Activated CD4-positive, alpha-beta T cell treated with anti-CD3 and anti-CD28 coated beads, Interleukin-2, amount 50 U/mL, for 48 hours (primary cell): Measurements from ENCODE around the gene FOXD2.

Experiments used
- DNase-seq, 2 experiments: peaks; one replicate each; pipeline ENCODE4 v3.0.0-alpha.2; 2020

FOXD2 gene

DNA sequence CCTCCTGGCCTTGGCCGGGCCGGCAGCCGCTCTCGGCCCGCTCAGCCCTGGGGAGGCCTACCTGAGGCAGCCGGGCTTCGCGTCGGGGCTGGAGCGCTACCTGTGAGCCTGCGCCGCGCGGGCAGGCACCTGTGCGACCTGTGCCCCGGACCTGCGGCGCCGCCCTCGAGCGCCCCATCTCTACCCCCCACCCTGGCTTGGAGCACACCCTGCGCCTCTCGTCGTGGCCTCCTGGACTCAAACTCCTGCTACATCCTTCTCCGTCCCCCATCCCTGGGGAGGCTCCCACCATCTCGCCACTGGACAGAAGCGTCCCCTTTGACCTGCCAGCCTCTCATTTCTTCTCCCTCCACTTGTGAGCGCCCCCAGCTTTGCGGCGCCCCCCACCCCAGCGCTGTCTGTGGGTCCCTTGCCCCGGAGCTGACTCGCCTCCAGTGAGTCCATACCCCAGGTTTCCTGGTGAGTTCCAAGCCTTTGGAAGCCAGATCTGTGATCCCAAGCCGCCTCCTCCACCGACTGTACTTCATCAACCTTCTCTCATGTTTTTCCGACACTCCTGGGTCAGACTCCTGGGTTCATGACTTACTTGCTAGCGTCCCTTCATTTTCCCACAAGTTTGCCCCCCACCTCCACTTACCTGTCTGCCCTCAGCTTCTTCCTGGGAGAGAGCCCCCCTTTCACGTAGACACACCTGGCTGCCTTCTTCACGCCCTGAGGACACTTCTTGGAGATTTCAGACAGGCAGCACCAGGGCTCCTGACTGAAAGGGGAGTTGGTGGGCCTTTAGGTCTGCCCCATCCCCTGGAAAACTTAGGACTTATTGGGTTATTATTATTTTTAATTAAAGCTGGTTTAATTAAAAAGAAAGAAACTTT lies 20.4 kb upstream of the FOXD2 start:
- DNase-seq = no peak

- DNase-seq = no peak
Measured at GRCh38 chr1:47418122-47418521, 19.7 kb upstream of the FOXD2 start.

DNA sequence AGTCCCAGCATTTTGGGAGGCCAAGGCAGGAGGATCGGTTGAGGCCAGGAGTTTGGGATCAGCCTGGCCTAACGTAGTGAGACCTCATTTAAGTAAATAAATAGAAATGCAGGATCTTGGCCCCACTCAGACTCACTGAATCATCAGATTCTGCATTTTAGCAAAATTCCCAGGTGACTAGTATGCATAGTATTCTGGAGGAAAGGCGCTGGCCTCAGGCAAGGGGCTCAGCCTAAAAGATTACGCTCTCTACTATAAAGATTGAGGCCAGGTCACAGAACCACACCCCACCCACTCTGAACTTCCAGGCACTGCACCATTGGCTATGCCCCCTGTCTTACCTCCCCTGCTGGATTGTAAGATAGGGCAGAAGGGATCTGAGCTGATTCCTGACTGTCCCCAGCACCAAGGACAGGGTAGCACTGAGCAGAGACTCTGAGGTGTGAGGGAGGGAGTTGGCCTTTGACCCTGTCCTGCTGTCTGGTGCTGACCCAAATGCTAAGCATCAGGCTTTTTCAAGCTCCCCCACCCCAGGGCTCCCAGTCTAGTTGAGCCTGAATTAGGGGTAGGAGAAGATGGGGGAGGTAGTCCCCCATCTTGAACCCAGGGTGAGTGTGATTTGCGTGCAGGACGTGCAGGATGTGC lies 19.0 kb upstream of the FOXD2 start:
- DNase-seq = no peak

DNA sequence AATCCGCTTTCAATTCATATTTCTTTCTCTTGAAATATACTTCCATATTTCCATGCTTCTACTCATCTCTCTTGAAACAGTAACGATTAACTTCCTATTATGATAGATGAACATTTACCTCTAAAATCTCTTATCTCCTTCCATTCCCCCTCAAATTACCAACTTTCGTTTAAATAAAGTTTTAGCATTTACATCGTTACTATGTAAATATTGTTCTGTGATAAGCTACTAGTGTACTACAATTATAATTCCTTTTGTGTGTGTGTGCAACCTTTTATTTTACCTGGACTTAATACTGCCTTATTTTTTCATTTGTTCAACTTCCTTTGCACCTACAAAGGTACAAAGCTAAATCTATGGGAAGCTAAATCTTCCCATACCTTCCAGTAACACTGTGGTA lies 17.3 kb upstream of the FOXD2 start:
- no peak for DNase-seq

- no peak for DNase-seq
Measured at GRCh38 chr1:47423872-47424271, 14.0 kb upstream of the FOXD2 start.

DNA sequence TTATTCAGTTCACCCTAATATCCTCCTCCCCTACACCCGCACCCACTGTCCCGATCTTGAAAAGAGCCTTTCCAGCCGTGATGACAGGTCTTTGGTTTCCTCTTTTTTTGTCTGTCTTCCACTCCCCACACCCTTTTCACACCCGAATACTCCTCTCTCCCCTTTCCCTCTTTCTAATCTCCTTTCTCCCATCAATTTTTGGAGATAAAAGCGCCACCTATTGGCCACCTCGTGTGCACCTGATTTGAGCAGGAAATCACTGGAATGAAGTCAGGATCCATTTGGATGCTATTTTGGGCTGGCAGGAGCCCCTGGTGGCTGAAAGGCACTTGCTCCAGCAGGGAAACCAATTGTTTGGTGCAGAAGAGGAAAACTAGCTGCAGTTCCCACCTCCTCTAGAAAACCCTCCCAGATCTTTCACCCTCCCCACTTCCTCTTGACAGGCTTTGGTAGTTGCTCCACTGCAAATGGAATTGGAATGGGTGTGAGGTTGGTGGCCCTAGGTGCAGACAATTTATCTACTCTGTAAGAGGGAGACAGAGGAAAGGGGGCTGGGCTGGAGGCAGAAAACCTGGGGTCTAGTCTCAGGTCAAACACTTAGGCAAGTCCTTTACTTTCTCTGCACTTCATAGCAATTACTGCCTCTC lies 13.4 kb upstream of the FOXD2 start:
- DNase-seq = peak in 1 of 2 experiments; percentile 35

DNA sequence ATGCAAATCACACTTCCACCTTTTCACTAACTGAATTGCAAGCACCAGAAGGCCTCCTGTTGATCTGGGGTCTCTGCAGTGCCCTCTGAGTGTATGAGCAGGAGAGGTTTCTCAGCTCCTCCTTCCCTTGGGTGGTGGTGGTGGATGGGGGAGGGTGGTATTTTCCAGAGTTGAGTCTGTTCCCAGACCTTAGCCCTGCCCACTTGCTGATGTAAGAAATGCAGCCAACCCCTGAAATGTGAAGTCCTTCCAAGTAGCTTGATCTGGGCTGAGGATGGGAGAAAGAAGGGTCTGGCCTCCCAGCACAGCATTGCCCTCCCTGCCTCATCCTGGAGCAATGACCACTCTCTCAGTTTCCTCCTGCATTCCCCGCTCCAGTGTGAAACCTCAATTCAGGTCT lies 6.3 kb upstream of the FOXD2 start:
- no peak for DNase-seq

DNA sequence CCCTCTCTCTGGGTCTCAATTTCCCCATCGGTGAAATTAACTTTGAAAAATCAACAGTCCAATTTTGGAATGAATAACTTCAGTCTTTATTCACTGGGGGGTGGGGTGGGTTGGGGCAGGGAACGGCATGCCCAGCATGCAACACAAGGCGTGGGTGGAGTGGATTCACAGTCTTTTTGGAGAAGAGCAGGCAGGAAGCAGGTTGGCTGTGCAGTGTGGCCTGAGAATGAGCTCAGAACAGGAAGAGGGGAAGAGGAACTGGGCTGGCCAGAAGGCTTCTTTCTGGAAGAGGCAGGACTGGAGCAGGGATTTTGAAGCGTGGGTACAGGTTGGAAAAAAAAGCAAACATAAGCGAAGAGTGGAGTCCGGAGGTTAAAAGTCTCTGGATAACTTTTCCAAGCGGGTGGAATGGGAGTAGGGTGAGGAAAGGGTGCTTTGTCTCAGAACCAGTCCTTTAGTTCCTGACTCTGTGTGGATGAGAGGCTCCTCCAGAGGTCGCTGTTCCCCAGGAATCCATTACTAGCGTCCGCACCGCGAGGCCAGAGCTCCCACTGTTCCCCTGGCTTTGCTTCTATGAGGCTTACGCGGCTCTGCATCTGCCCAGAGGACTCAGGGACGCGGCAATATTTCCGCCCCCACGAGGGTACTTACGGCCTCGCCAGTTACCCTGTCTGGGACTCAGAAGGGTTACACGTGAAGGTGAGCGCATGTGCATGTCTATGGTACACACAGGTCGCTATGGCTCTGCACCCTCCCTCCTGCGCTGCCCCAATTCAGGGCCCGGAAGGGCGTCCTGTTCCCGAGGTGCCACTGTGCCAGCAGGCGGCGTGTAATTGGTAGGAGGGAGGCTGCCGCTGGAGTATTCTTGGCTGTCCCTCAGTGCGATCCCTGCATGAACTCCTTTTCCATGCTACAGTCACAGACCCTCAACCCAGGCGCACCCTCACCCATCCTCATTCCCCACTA lies 5.5 kb upstream of the FOXD2 start:
- DNase-seq = peak; percentile 72 to 76

- DNase-seq = no peak
Measured at GRCh38 chr1:47433037-47433421, 4.8 kb upstream of the FOXD2 start.

- DNase-seq = no peak
Measured at GRCh38 chr1:47433477-47434050, 4.3 kb upstream of the FOXD2 start.

GRCh38 chr1:47434051-47434842 lies 3.6 kb upstream of the FOXD2 start:
- DNase-seq = no peak

- DNase-seq = no peak
Measured at GRCh38 chr1:47435506-47436303, 2.1 kb upstream of the FOXD2 start.

DNA sequence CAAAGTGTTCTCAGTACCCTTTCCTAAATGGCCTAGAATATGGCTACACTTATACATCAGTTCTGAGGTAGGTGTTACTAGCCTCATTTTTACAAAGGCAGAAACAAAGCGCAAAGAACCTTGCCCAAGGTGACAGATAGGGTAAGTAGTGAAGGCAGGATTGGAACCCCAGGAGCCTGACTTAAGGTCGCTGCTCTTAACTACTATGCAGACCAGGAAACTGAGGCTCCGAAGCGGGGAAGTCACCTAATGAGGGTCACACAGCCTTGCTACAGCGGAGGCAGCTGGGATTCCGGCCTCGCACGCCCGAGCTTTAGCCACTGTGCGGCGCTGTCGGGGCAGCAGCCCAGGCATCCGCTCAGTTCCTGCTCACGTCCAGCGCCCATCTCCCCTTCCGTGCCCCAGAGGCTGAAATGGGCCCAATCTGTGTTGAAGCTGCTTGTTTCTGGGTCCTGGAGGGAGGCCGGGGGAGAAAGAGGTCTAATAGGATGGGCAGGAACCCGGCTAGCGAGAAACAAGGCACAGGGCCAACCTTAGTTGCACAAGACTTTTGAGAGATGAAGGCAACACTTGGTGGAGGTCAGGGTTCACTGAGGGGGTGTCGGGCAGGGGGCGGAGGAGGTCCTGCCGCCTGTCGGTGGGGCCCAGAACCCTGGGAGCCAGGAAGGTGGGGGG lies 1.4 kb upstream of the FOXD2 start:
- peak; percentile 87 to 90 for DNase-seq

GRCh38 chr1:47436979-47437446 lies 831 bp upstream of the FOXD2 start:
- peak in 1 of 2 experiments; percentile 33 for DNase-seq

GRCh38 chr1:47438165-47439016 lies 547 bp downstream of the FOXD2 start:
- peak; percentile 29 to 31 for DNase-seq

DNA sequence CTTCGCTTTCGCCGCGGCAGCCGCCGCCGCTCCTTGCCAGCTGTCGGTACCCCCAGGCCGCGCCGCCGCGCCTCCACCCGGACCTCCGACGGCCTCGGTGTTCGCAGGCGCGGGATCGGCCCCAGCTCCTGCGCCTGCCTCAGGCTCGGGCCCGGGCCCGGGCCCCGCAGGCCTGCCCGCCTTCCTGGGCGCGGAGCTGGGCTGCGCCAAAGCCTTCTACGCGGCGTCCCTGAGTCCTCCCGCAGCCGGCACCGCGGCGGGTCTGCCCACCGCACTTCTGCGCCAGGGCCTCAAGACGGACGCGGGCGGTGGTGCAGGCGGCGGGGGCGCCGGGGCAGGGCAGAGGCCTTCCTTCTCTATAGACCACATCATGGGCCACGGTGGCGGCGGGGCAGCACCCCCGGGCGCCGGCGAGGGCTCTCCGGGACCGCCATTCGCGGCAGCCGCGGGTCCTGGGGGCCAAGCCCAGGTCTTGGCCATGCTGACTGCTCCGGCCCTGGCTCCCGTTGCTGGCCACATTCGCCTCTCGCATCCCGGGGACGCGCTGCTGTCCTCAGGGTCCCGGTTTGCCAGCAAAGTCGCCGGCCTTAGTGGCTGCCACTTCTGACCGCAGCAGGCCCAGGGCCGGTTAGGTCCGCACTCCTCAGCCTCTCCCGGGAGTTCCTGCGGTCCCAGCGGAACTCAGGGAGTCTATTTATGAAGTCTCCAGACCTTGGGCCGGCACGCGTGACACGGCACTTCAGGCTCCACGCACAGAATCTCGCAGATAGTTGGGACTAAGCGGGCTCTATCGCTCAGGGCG lies 1.4 kb downstream of the FOXD2 start:
- DNase-seq = no peak

- no peak for DNase-seq
Measured at GRCh38 chr1:47439819-47440598, 2.2 kb downstream of the FOXD2 start.
